ENCODE measurements around the gene GPC6.

The GPC6 gene

DNA sequence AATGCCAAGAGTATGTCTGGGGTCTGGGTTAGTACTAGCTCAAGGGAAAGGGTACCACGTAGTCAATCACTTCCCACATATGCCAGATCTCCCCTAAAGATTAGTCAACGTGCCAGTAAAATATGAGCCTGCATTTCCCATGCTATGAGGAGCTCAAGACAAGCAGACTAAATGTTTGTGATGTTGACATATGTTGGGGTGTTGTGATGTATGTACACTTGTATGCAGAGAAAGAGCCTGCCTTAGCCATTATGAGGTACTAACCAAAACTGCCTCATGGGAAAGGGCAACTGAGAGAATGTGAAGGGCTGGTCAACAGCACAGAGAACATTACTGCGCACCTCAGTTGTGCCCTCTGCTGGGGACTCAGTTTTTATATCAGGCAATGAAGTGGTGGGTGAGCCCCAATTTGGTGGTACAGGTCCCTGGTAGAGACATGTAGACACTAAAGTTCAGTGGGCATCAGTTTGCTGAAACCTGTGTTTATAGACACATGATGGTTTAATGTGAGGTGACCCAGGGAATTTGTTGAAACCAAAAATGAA lies 965.9 kb downstream of the GPC6 start:
- Histone ChIP-seq H3K36me3 (replicated peaks) (no peaks in the 10 kb centered on the region), H3K4me3 (ENCODE audit: low read depth, low read length) (no peak overlapping the region), H3K27me3 (replicated peaks) (no peaks in the 10 kb centered on the region), H3K27ac (no peak overlapping the region)
- TF ChIP-seq, protein P1, sequence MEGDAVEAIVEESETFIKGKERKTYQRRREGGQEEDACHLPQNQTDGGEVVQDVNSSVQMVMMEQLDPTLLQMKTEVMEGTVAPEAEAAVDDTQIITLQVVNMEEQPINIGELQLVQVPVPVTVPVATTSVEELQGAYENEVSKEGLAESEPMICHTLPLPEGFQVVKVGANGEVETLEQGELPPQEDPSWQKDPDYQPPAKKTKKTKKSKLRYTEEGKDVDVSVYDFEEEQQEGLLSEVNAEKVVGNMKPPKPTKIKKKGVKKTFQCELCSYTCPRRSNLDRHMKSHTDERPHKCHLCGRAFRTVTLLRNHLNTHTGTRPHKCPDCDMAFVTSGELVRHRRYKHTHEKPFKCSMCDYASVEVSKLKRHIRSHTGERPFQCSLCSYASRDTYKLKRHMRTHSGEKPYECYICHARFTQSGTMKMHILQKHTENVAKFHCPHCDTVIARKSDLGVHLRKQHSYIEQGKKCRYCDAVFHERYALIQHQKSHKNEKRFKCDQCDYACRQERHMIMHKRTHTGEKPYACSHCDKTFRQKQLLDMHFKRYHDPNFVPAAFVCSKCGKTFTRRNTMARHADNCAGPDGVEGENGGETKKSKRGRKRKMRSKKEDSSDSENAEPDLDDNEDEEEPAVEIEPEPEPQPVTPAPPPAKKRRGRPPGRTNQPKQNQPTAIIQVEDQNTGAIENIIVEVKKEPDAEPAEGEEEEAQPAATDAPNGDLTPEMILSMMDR (IDR thresholded peaks at IDR 0.05; ENCODE audit: low read depth, low read length, missing control alignments): peak; percentile 71
- in situ Hi-C loops (cut with HindIII; ENCODE audit: low pct_ligation_motif_present, low sequenced_read_pairs): no loop called here
- DNase-seq: peak; percentile 34

DNA sequence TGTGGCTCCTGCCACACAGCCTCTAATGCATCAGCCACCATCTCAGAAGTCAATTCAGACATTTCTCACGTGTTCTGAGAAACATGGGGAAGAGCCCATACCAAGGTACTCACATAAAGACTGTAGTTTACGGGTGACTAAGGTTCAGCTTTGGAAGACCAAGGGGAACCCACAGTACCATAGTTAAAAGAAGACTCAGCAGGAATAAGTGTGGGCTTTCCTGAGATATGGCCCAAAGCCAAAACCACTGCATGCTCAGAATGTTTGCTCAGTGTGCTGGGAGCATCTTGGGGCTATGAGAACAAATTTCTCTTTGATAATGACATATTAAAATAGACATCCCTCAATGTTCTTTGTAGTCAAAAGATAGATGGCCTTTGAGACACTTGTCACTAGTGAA lies 969.1 kb downstream of the GPC6 start:
- TF ChIP-seq, protein P1 (IDR thresholded peaks at IDR 0.05; ENCODE audit: low read depth, low read length, missing control alignments): no peak
- in situ Hi-C loops (cut with HindIII; ENCODE audit: low pct_ligation_motif_present, low sequenced_read_pairs): no loop called here
- H3K36me3 ChIP-seq (replicated peaks): no peaks in the 10 kb centered on the region
- H3K27ac ChIP-seq: peak overlapping the region; percentile 36
- no peak overlapping the region for H3K4me3 ChIP-seq (ENCODE audit: low read depth, low read length)
- peak; percentile 97 for DNase-seq
- H3K27me3 ChIP-seq (replicated peaks): no peaks in the 10 kb centered on the region

DNA sequence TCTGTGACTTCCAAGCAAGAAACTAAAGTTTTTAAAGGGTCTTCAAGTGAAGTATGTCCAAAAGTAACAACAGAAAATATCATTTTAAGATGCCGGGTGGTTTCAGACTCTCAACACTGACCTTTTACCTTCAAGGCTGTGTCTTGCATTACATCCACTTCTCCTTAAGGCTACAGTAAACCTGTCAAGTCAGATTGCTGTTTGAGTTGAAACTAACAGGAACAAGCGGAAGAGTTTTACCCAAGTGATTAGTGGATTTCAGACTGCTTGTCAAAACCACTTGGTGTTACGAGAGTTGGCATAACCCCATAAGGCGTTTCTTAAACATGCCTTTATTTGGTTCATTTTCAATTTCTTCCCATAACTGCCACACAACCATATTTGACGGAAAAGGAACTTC lies 969.8 kb downstream of the GPC6 start:
- TF ChIP-seq, protein P1 (IDR thresholded peaks at IDR 0.05; ENCODE audit: low read depth, low read length, missing control alignments): no peak
- H3K27me3 ChIP-seq (replicated peaks): no peaks in the 10 kb centered on the region
- H3K4me3 ChIP-seq (ENCODE audit: low read depth, low read length): no peak overlapping the region
- H3K27ac ChIP-seq: no peak overlapping the region
- in situ Hi-C loops (cut with HindIII; ENCODE audit: low pct_ligation_motif_present, low sequenced_read_pairs): no loop called here
- no peaks in the 10 kb centered on the region for H3K36me3 ChIP-seq (replicated peaks)
- DNase-seq: no peak

DNA sequence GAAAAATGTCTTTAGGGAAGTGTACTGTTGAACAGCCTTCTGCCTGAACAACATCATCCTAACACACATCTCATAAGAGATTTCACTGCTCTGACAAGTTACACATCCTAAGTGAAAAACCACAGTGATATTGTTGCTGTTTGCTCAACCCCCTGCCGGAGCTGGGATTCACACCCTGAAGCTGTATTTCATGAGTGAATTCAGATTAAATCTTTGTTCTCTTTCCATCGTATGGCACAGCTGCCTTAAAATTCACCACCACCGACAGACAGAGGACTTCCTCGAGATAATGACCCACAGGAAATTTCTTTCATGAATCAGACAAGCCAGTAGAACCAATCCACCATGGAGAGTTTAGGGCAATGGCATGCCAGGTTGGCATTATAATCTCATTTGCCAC lies 972.1 kb downstream of the GPC6 start:
- peak; percentile 65 for DNase-seq
- no peaks in the 10 kb centered on the region for H3K27me3 ChIP-seq (replicated peaks)
- no peak overlapping the region for H3K27ac ChIP-seq
- in situ Hi-C loops (cut with HindIII; ENCODE audit: low pct_ligation_motif_present, low sequenced_read_pairs): no loop called here
- no peak overlapping the region for H3K4me3 ChIP-seq (ENCODE audit: low read depth, low read length)
- TF ChIP-seq, protein P1 (IDR thresholded peaks at IDR 0.05; ENCODE audit: low read depth, low read length, missing control alignments): no peak
- no peaks in the 10 kb centered on the region for H3K36me3 ChIP-seq (replicated peaks)

DNA sequence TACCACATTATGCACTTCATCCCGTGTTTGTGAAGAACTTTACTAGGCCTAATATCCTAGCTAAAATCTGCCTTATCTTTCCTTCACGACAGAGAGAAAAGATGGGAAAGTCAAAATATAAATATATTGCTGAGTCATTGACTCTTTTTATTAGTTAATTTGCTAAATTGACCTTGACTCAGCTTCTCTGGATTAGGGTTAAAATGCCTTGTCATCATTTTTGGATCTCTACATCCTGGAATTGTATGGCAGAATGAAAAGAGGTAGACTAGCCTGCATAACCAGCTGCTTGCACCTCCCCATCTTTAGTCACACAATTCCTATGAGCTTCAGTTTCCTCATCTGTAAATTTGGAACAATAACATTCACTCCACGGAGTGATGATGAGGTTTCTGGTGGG lies 972.5 kb downstream of the GPC6 start:
- no peak overlapping the region for H3K27ac ChIP-seq
- no peaks in the 10 kb centered on the region for H3K27me3 ChIP-seq (replicated peaks)
- no peaks in the 10 kb centered on the region for H3K36me3 ChIP-seq (replicated peaks)
- no peak overlapping the region for H3K4me3 ChIP-seq (ENCODE audit: low read depth, low read length)
- in situ Hi-C loops (cut with HindIII; ENCODE audit: low pct_ligation_motif_present, low sequenced_read_pairs): no loop called here
- TF ChIP-seq, protein P1 (IDR thresholded peaks at IDR 0.05; ENCODE audit: low read depth, low read length, missing control alignments): no peak
- no peak for DNase-seq

DNA sequence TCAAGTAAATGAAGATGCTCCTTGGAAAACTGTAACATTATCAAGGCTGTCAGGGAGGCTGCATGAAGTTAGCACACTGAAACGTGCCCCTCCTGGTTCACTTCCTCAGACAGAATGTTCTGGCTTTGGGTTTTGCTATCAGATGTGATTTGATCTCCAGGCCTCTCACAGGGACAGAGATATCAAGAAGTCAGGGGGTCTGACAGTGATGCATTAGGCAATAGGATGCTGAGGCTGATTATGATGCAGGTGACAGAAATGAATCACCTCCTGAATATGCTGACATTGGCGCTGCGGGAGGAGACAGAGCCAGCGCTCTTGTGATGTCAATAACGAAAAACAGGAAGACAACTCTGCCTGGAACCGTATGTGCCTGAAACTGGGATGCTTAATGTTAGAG lies 974.4 kb downstream of the GPC6 start:
- H3K36me3 ChIP-seq (replicated peaks): no peaks in the 10 kb centered on the region
- H3K4me3 ChIP-seq (ENCODE audit: low read depth, low read length): no peak overlapping the region
- TF ChIP-seq, protein P1 (IDR thresholded peaks at IDR 0.05; ENCODE audit: low read depth, low read length, missing control alignments): no peak
- no peaks in the 10 kb centered on the region for H3K27me3 ChIP-seq (replicated peaks)
- DNase-seq: no peak
- H3K27ac ChIP-seq: no peak overlapping the region
- in situ Hi-C loops (cut with HindIII; ENCODE audit: low pct_ligation_motif_present, low sequenced_read_pairs): no loop called here

All from brain microvascular endothelial cell (primary cell).